PC-9 (cell line): ENCODE data around the gene ABCA1.

Experiments used
- CTCF ChIP-seq: fragments of 200-600 bp; sonication (generic); conservative IDR thresholded peaks from 2 replicates; pipeline ENCODE4 v1.6.1; 2017; ENCODE audit warnings: mixed run types, antibody characterized with exemption, mild to moderate bottlenecking, moderate library complexity
- EZH2 ChIP-seq: fragments of 200-600 bp; sonication (generic); IDR thresholded peaks from 2 replicates; pipeline ENCODE4 v1.8.0; 2017; ENCODE audit warnings: antibody characterized with exemption, low read depth

GRCh38 chr9:104795857-104796256, 132.1 kb downstream of the ABCA1 start:
- no peak for TF ChIP-seq CTCF
- no peak for TF ChIP-seq EZH2
